Hippocampal formation (tissue), 2 donors: ENCODE data around the gene TMC4.

ENCODE experiments used
- DNase-seq, 2 donors: peaks; one replicate each; lab custom pipeline; 2025; lab: John Stamatoyannopoulos, UW

TMC4 gene

DNA sequence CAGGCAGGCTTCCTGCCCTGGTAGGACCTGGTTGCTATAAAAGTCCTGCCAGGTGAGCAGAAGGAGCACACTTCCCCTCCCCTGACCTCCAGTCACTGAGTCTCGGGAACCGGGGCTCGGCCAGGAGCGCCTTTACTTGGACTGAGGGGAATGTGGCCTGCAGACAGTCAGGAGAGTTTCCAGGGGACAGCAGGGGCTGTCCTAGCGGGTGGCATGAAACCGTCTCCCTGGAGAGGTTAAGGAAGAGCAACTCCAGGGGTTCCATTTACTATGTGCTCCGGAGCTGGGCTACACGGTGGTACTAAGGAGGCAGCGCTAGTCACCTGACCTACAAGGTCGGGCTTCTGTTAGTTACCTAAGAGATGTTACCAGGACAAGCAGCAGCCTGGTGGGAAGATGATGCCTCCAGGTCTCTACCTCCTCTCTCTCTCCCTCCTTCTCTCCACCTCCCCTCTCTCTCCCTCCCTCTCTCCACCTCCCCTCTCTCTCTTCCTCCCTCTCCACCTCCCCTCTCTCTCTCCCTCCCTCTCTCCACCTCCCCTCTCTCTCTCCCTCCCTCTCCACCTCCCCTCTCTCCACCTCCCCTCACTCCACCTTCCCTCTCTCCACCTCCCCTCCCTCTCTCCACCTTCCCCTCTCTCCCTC lies 39.5 kb downstream of the TMC4 start:
- DNase-seq = no peak

DNA sequence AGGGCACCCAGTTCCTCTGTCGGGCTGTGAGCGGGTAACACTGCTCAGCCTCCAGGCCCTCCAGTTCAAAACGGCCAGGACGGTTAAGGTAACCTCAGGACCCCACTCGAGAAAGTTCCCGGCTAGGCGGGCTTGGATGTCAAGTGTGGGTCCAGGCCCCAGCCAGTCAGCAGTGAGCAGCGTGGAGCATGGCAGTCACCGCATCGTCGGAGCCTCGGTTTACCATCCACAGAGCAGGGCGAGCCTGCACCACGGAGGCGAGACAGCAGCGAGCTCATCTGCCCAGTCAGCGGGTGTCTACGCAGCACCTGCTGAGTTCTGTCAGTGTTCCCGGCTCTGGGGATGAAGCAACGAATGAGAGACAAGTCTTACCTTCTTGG lies 43.4 kb downstream of the TMC4 start:
- no peak for DNase-seq

DNA sequence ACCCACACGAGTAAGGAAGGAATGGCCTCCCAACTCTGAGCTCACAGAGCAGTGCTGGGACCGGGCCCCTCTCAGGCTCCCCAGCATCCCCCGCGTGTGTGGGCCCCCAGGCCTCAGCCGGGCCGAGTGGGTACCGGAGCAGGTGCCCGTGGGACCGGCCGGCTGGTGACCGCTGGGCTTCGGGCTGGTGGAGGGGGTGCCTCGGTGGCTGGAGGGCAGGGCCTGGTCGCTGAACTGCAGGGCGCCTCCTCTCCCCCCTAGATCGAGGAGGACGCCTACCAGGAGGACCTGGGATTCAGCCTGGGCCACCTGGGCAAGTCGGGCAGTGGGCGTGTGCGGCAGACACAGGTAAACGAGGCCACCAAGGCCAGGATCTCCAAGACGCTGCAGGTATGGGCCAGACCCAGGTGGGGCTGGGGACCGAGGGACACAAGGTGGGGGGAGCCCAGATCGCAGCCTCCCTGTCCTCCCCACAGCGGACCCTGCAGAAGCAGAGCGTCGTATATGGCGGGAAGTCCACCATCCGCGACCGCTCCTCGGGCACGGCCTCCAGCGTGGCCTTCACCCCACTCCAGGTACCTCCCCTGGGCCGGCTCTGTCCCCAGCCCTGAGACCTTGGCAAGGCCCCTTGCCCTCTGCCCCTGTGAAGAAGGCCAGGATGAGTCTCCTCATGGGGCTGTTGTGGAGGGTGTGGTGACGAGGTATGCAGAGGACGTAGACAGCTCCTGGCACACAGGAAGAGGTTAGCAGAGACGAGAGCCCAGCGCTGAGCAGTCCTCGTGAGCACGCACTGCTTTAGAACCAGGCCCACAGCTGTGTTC lies 44.0 kb downstream of the TMC4 start:
- no peak for DNase-seq

DNA sequence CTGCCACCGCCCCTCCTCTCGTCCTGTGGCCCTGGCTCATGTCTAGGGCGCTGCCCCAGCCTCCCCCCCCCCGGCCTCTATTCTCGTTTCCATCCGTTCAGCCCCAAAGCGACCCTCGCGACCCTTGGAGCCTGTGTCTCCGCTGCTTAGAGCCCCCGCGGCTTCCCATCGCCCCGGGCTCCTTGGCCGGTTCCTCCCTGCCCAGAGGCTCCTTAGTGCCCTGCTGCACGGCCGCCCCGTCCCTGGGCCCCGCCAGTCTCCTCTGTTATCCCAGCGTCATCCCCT lies 44.6 kb downstream of the TMC4 start:
- no peak for DNase-seq

DNA sequence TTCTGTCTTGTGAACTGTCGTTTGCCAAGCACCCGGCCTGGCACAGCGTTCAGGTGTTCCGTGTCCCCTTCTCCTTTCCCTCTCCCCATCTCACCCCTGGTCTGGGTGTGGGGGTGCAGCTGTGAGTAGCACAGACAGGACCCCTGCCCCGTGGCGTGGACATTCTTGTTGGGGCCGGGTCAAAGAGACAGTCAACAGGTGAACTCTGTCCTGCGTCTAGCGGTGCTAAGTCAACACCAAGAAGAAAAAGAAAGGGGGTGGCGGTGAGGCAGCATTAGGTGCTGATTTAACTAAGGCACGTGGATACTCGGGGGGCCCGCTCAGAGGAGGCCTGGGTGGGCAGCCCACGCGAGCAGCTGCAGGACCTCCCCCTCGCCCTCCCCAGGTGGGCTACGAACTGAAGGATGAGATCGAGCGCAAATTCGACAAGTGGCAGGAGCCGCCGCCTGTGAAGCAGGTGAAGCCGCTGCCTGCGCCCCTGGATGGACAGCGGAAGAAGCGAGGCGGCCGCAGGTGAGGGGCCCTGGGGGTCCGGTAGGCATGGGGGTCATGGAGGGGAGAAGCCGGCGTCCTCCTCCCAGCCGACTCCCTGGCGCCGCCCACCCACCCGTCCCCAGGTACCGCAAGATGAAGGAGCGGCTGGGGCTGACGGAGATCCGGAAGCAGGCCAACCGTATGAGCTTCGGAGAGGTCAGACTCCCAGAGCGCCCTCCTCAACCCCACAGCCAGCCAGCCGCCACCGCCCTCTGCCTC lies 45.1 kb downstream of the TMC4 start:
- DNase-seq = no peak

DNA sequence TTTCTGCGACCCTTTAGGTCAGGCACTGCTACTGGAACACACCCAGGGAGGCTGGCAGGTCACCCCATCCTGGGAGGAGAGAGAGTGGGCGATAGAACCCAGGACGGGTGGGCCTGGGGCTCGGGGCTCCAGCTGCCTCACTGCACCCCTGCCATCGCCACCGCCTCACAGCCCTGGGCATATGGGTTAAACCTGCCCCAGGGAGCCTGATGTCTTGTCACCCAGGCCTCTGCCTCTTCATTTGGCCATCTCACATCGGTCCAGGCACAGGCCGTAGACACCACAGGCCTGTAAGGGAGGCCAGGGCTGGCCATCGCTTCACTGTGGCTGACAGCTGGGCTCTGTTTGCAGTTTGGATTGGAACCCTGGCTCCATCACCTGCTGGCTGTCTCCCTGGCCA lies 47.2 kb downstream of the TMC4 start:
- DNase-seq = no peak

DNA sequence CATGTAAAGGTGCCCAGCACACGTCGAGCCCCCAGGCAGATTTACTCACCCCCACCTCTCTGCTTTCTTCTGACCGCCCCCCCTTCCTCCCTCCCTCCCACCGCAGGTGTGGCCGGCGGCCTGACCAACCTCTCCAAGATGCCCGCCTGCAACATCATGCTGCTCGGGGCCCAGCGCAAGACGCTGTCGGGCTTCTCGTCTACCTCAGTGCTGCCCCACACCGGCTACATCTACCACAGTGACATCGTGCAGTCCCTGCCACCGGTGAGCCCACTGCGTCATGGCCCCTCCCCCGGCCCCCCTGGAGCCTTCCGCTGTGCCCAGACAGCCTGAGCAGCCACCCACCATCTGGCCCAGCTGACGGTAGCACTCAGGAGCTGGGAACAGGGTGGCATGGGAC lies 48.6 kb downstream of the TMC4 start:
- DNase-seq = no peak

DNA sequence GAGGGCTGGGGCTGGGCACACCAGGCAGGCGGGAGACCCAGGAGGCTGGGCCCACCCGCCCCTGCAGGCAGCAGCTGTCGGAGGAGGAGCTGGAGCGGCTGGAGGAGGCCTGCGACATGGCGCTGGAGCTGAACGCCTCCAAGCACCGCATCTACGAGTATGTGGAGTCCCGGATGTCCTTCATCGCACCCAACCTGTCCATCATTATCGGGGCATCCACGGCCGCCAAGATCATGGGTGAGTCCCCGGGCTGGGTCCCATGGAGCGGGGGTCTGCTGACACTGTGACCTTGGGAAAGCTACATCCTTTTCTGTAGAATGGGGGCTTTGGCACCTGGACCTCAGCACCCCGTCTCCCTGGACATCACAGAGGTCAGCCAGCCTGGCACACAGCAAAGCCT lies 49.3 kb downstream of the TMC4 start:
- DNase-seq = no peak

DNA sequence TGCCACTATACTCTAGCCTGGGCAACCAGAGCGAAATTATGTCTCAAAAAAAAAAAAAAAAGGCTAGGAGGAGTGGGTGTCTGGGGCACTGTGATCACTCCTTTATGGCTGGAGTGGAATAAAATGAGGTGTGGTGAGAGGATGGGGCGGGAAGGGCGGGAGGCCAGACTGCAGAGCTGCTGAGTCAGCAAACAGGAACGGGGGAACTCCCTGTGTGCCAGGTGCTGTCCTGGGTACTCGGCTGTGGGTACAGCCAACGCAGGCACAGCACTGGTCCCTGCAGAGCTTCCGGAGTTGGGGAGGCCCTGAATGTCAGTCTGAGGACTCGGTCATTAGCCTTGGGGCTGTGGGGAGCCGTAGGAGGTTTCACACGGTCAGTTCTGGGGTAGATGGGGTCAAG lies 51.7 kb downstream of the TMC4 start:
- no peak for DNase-seq

DNA sequence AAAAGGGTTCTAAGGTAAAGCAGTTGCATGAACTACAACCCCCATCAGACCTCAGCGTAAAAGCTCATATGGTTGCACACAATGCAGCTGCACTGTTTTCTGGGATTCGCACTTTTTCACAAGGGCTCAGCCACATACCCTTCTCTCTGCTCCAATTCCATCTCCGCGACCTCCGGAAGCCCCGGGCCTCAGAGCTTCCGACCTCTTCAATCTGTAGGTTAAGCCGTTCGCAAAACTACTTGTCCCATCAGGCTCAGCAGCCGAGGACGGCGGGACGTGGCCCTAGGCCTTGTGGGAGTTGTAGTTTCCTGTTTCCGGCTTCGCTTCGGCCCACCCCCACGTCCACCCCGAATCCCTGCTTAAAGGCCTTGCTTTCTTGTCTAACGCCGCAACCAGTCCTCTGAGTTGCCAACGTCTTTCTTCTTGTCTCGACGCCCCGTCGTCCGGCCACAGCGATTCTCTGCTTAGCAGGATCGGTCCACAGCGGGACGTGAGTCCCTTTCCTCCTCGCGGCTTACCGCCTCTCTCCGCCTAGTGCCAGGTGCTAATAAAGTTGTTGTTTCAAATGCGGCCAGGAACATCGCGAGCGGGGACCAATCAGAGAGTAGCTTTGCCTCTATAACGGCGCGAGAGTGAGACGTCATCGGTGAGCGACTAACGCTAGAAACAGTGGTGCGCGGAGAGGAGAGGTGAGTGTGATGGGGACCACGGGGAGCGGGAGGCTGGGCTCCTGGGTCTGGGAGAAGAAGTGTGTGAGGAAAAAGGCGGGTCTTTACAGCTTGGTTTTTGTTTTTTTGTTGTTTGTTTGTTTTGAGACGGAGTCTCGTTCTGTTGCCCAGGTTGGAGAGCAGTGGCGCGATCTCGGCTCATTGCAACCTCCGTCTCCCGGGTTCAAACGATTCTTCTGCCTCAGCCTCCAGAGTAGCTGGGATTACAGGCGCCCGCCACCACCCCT lies 57.6 kb downstream of the TMC4 start, which contains the start of the genes PRPF31 and TFPT:
PRPF31 (plus strand) TSS at position 646 of the 955 bp plus-strand sequence. CDS start 2,525 bp downstream, outside the sequence.
TFPT (minus strand) TSS at position 549 of the 955 bp plus-strand sequence; CDS start at position 161, 388 bp downstream.
- peak; percentile 96 for DNase-seq

DNA sequence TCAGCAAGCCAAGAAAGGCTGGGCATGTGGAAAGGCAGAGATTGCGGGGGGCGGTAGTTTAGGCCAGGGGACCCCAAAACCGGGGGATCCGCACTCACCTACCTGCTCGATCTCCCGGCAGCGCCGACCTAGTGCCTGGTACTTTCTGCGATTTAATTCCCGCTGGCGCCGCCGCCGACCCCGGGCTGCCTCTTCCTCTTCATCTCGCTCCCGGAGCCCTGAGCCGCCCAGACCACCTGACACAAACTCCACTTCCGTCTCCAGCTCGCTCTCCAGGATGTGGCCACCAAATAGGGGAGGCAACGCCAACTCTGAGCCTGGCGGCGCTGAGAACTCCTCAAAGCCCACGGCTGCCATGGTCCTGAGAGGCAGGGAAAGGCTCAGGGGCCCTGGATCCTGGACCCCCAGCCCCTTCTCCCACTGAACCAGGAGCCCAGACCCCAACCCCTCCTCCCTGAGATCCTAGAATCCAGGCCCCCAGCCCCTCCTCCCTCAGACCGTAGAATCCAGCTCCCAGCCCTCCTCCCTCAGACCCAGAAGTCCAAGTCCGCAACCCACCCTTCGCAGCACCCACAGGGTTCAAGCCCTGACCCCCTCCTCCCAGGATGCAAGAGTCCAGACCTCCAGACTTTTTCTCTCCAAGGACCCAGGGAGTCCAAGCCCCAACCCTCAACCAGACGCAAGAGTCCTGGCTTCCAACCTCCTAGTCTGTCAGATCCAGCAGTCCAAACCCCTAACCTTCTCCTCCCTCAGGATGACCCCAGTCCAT lies 58.4 kb downstream of the TMC4 start:
- DNase-seq = peak in 1 of 2 donors; percentile 20
